Activated T-helper 9 cell treated with anti-CD3 and anti-CD28 coated beads, Interleukin-2, amount 50 U/mL, for 16 hours (primary cell): ENCODE data around the gene ZNF687.
"Not testable (repeated sequence)": the region's sequence is repeated elsewhere in the genome, so short reads cannot be mapped to it uniquely, and the experiment has no call there.

ENCODE experiments used
- DNase-seq: peaks from one replicate; pipeline ENCODE4 v3.0.0-alpha.2; 2020; ENCODE audit warnings: low read depth

The ZNF687 gene, protein sequence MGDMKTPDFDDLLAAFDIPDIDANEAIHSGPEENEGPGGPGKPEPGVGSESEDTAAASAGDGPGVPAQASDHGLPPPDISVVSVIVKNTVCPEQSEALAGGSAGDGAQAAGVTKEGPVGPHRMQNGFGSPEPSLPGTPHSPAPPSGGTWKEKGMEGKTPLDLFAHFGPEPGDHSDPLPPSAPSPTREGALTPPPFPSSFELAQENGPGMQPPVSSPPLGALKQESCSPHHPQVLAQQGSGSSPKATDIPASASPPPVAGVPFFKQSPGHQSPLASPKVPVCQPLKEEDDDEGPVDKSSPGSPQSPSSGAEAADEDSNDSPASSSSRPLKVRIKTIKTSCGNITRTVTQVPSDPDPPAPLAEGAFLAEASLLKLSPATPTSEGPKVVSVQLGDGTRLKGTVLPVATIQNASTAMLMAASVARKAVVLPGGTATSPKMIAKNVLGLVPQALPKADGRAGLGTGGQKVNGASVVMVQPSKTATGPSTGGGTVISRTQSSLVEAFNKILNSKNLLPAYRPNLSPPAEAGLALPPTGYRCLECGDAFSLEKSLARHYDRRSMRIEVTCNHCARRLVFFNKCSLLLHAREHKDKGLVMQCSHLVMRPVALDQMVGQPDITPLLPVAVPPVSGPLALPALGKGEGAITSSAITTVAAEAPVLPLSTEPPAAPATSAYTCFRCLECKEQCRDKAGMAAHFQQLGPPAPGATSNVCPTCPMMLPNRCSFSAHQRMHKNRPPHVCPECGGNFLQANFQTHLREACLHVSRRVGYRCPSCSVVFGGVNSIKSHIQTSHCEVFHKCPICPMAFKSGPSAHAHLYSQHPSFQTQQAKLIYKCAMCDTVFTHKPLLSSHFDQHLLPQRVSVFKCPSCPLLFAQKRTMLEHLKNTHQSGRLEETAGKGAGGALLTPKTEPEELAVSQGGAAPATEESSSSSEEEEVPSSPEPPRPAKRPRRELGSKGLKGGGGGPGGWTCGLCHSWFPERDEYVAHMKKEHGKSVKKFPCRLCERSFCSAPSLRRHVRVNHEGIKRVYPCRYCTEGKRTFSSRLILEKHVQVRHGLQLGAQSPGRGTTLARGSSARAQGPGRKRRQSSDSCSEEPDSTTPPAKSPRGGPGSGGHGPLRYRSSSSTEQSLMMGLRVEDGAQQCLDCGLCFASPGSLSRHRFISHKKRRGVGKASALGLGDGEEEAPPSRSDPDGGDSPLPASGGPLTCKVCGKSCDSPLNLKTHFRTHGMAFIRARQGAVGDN

GRCh38 chr1:151281969-151282882, at the start of gene ZNF687:
TSS of gene ZNF687 (plus strand) at chr1:151282299. CDS start at chr1:151286292, 3,993 bp downstream.
- DNase-seq: peak; percentile 96

- DNase-seq: no peak
Measured at GRCh38 chr1:151235235-151235634, 46.9 kb upstream of the ZNF687 start.

- no peak for DNase-seq
Measured at GRCh38 chr1:151237678-151238466, 44.2 kb upstream of the ZNF687 start.

GRCh38 chr1:151238467-151238739, 43.7 kb upstream of the ZNF687 start:
- DNase-seq: no peak

GRCh38 chr1:151242442-151242841, 39.7 kb upstream of the ZNF687 start:
- DNase-seq: no peak

DNA sequence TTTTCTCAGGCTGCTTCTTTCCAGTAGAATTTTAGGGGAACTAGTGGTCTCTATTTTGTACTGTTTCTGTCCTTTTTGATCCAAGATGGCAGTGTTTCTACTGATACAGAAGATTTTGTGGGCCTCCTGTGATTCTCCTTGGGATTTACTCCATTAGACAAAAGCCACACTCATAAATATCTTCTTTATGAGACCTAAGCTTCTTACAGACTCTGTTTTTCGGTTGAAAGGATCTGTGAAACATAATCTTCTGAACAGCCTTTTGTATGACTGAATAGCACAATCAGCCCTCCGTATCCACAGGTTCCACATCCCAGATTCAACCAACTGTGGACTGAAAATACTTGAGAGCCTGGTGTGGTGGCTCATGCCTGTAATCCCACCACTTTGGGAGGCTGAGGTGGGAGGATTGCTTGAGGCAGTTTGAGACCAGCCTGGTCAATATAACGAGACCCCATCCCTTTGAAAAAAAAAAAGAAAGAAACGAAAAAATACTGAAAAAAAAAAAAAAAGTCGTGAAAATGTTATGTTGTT, 38.3 kb upstream of the ZNF687 start:
- no peak for DNase-seq

DNA sequence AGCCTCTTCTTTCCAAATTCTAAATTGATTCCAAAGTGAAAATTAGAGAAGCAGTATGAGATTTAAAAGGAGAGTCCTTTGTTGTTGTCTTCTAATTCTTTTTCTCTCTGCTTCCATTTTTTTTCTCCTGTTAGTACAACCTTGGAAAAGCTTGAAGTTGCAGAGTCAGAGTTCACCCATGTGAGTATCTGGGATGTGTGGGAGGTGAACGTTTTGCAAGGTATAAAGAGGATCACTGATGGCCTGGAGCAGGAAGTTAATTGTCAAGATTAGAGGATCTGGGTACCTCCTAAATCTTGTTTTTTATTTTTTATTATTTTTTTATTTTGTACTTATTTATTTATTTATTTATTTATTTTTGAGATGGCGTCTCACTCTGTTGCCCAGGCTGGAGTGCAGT, 35.3 kb upstream of the ZNF687 start:
- DNase-seq: no peak

DNA sequence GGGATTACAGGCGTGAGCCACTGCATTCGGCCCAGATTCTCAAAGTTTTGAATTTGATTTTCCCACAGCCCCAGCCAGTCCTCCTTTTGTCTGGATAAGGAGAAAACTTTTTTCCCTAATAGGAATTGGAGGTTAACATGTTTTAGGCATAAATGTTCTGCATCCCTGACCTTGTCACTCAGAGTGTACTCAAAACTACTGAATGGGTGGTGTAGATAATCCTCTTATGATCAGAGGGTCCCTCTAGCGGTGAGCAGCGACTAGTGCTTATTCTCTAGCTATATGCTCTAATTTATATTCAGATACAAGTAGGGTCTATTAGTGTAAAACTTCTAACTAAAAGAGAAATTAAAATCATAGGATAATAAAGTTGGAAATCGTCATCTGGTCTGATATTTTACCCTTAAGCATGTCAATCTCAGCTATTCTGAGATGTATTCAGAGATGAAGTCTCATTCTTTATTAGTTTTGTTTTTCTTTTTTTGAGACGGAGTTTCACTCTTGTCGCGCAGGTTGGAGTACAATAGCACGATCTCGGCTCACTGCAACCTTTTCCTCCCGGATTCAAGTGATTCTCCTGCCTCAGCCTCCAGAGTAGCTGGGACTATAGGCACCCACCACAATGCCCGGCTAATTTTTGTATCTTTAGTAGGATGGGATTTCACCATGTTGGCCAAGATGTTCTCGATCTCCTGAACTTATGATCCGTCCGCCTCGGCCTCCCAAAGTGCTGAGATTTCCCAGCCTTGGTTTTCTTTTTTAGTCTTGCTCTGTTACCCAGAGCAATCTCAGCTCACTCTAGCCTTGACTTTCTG, 30.2 kb upstream of the ZNF687 start:
- DNase-seq: peak; percentile 34

DNA sequence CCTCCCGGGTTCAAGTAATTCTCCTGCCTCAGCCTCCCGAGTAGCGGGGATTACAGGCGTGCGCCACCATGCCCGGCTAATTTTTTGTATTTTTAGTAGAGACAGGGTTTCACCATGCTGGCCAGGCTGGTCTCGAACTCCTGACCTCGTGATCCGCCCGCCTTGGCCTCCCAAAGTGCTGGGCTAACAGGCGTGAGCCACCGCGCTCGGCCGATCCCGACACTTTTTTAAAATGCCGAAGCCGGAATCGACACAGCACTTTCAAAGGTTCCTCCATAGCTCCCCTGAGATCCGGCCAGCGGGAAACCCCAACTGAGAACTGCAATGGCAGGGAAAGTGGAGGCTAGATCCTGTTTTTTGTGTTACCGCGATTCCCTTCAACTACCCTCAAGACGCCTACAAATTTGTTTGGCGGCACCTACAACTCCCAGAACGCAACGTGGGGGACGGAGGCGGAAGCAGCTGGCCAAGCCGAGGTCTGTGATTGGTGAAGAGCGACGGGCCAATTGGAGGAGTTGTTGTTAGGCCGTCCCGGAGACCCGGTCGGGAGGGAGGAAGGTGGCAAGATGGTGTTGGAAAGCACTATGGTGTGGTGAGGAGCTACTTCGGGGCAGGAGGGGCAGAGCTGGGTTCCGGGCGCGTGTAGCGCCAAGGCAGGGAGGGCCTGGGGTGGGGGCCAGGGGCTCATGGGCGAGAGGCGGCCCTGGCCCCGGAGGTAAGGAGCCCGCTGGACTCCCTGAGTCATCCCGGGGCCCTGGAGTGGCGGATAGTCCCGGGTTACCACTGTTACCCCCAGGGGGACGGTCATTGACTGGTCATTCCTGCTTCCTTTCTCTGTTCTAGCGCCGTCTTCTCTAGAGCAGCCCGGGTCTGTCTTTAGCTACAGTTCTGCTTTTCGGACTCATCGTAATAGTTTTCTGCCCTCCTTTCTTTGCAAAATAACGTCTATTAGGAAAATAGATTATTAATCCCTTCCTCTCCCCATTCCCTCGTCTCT, 27.6 kb upstream of the ZNF687 start, which contains the start of gene PSMD4:
TSS of gene PSMD4 (plus strand) at position 518 of the 997 bp plus-strand sequence. CDS start at position 567, 49 bp downstream.
- peak; percentile 86 for DNase-seq

GRCh38 chr1:151255381-151255780, 26.7 kb upstream of the ZNF687 start:
- DNase-seq: no peak

- no peak for DNase-seq
Measured at GRCh38 chr1:151259351-151259750, 22.7 kb upstream of the ZNF687 start.

GRCh38 chr1:151265446-151266236, 16.5 kb upstream of the ZNF687 start:
- DNase-seq: no peak

DNA sequence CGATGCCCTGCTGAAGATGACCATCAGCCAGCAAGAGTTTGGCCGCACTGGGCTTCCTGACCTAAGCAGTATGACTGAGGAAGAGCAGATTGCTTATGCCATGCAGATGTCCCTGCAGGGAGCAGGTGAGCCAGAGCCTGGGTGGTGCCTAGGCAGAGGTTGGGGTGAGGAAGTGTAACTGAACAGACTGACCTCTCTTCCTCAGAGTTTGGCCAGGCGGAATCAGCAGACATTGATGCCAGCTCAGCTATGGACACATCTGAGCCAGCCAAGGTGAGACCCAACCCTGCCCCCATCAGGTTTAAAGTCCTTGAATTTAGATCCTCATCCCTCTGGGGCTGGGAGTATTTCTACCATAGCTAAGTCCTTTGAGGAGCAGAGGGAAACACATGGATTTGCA, 15.8 kb upstream of the ZNF687 start:
- DNase-seq: no peak

DNA sequence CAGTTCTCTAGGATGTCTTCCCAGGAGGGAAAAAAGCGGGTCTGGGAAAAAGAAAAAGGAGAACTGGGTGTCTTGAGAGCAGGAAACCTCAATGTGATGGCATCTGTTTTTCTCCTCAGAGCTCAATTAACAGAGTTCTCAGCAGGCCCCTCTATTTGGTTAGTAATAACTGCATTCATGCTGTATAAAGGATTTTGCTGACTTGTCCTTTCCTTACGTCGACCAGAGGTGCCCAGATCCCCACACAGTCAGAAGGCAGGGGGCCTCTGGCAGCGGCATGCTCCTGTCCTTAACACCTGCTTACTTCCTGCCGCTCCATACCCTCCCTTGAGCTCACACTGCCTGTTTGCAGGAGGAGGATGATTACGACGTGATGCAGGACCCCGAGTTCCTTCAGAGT, 15.3 kb upstream of the ZNF687 start:
- DNase-seq: no peak

DNA sequence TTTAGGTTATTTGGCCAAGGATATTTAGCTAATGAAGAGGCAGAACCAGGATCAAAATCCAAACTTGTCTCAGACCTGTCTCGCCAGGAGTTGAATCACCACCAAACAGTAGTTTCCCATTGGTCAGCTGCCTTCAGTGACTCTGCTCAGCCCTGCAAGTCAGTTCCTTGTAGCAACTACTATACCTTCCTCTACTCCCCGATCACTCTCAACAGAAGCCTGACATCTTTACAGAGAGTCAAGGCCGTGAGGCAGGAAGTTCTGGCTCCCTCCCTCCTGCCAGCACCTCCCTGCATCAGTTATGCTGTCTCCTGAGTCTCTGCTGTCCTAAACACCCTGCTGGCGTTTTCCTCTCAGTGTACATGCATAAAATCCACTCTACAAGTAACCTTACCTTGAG, 14.3 kb upstream of the ZNF687 start:
- DNase-seq: no peak

GRCh38 chr1:151273924-151274466, 8.1 kb upstream of the ZNF687 start:
- DNase-seq: no peak

GRCh38 chr1:151275341-151275740, 6.8 kb upstream of the ZNF687 start:
- DNase-seq: not testable (repeated sequence)
